Kidney capillary endothelial cell (primary cell): ENCODE results near the gene THSD4.

Experiments
- DNase-seq: peaks from one replicate; pipeline ENCODE4 v3.0.0-alpha.2; 2018; ENCODE audit warnings: low spot score

THSD4 gene

GRCh38 chr15:71723344-71723743, 608.1 kb downstream of the THSD4 start:
- DNase-seq, result no peak

- DNase-seq, result peak; percentile 34
Measured at GRCh38 chr15:71725207-71725955, 610.1 kb downstream of the THSD4 start.

GRCh38 chr15:71728881-71729280, 613.6 kb downstream of the THSD4 start:
- no peak for DNase-seq

GRCh38 chr15:71729319-71729718, 614.0 kb downstream of the THSD4 start:
- no peak for DNase-seq

- DNase-seq, result peak; percentile 72
Measured at GRCh38 chr15:71730277-71731144, 615.2 kb downstream of the THSD4 start.

- no peak for DNase-seq
Measured at GRCh38 chr15:71732636-71733035, 617.4 kb downstream of the THSD4 start.

GRCh38 chr15:71733122-71733521, 617.9 kb downstream of the THSD4 start:
- no peak for DNase-seq

GRCh38 chr15:71734709-71735384, 619.6 kb downstream of the THSD4 start:
- no peak for DNase-seq

- DNase-seq, result no peak
Measured at GRCh38 chr15:71735385-71735757, 620.1 kb downstream of the THSD4 start.

GRCh38 chr15:71736286-71736947, 621.1 kb downstream of the THSD4 start:
- no peak for DNase-seq

GRCh38 chr15:71737761-71738160, 622.5 kb downstream of the THSD4 start:
- DNase-seq, result no peak

GRCh38 chr15:71739355-71739754, 624.1 kb downstream of the THSD4 start:
- no peak for DNase-seq

GRCh38 chr15:71742964-71743363, 627.7 kb downstream of the THSD4 start:
- no peak for DNase-seq

GRCh38 chr15:71743861-71744382, 628.7 kb downstream of the THSD4 start:
- DNase-seq, result peak; percentile 37

- no peak for DNase-seq
Measured at GRCh38 chr15:71746719-71747118, 631.4 kb downstream of the THSD4 start.

GRCh38 chr15:71747128-71748083, 632.1 kb downstream of the THSD4 start:
- peak; percentile 76 for DNase-seq

GRCh38 chr15:71748293-71748718, 633.0 kb downstream of the THSD4 start:
- DNase-seq, result no peak

GRCh38 chr15:71749500-71749899, 634.2 kb downstream of the THSD4 start:
- DNase-seq, result no peak

GRCh38 chr15:71752128-71752527, 636.9 kb downstream of the THSD4 start:
- DNase-seq, result no peak

- DNase-seq, result peak; percentile 91
Measured at GRCh38 chr15:71752604-71753289, 637.5 kb downstream of the THSD4 start.
